HG02610 (cell line): ENCODE results near the gene LRRC1.

Experiments
- ATAC-seq: cut with Tn5 transposase; IDR thresholded peaks from one replicate; pipeline ENCODE4 v1.9.1; 2021; ENCODE audit warnings: mild to moderate bottlenecking, moderate library complexity; ENCODE audit not compliant: unreplicated experiment

LRRC1 gene

DNA sequence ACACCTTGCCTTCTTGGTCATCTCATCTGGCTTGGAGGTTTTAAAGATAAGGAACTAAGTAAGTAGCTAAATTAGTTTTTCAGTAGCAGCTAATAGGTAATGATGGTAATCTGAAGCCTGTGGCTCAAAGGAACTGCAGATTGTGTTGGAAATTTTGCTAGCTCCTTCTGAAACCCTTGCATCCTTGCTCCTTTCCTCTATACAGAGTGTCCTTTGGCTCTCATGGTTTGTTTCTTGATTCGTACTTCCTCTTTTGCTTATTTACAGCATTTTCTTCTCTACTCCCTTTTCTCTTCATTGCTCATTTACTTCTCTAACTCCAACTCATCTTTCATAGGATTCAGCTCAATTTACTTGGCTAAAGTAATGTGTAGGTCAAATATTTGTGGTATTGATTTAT lies 19.0 kb downstream of the LRRC1 start:
- ATAC-seq = no peak

DNA sequence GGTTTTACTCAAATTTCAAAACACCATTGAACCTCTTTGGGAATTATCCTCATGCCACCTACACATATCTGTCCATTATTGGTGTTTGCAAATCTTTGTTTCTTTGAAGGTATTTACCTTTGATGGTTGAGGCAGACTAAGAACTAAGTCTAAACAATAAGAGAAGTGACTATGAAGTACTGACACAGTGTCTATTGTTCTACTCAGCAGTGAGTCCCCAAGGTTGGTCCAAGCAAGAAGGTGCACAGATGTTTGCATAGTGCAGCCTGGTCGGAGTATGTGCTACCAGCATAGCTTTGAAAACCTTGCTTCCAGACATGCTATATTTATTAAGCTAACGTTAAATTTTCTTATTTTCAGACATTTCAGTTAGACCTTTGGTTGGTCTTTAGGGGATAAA lies 19.5 kb downstream of the LRRC1 start:
- ATAC-seq = no peak

DNA sequence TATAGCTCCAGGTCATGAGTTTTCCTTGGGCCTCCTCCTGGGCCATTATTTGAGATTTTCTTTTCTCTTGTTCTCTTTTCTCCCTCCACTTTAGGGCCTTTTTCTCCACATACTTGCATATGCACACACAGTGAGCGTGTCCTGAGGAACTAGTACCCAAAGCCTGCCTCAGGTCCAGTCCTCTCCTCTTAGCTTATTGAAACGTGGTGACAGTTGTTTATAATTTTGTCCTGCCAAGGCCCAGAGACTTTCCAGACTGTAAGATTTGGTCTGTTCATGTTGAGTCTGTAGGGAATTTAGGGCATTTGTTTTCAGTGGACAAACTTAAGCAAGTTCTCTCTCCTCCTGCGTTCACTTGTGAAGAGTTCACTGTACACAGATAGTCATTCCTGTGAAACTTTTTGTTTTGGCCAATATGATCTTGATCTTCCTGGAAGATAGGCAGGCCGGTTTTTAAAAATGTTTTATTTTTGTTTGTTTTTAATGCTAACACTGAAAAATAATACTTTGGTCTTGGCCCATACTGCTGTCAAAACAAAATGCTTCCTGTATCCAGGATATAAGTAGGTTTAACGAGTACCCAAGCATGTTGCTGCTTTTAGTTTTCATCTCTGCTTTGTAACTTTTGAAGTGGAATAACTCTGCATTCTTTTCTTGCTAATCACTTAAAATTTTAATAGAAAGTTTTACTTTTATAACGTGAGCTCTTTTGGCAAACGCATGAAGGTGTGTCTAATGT lies 20.7 kb downstream of the LRRC1 start:
- ATAC-seq = no peak

DNA sequence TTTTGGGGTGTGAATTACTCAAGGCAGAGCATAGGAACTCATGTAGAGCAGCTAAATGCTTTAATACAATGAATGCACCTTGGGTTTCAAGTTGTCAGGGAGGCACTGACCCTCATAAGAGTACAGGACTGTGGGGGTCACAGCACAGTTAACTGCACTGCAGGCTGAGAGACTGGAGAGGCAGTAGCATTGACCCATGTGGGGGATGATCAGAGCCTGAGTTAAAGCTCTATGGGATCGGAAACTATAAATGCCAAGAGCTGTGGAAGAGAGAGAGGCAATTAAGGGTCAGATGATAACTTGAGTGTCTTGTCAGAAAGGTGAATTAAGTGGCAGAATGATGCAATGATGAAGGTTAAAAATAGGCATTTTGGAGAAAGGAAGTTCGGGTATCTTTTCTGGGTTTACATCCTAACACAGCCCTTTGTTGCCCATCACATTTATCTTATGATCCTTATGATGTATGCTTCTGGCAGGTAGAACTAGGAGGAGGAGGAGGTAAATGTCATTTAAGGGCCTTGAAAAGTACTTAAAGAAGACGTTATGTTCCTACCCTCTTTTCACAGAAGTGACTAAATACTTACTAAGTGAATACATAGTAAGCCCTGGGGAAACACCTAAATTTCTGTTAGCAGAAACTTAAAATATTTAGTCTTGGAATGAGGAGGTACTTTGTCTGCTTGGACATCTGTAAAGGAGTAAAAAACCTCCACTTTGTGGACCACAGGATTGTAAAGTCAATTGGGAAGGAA lies 24.2 kb downstream of the LRRC1 start:
- ATAC-seq = no peak

DNA sequence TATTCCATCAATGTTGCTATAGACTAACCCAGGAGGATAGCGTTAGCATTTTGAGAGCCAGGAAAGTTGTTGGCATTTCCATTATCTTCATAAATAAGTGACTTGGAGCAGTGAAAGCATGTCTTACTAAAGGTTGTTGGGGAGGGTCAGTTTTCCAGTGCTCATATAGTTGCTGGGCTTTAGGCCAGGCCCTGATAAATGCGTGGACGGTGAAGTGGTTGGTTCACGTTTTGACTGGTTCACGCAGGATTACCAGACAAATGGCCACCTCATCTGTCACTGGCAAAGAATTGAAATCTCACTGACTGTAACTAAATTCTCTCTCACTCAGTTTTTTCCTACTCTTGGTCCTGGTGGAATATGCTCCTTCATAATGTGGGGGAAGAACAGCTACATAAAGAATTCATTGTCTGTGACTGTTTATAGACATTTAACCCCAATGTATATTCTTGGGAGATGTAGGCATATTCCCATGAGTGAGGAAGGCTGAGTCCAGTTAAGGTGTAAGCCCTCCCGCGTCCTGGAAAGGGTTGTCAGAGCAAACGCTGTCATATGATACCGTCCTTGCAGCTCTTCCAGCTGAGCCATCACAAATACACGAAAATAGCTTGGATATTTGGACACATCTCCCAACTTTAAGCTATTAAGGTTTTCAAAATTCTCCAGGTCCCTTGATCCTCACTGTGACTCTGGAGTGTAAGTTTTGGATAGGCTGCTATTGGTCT lies 27.8 kb downstream of the LRRC1 start:
- ATAC-seq = no peak

DNA sequence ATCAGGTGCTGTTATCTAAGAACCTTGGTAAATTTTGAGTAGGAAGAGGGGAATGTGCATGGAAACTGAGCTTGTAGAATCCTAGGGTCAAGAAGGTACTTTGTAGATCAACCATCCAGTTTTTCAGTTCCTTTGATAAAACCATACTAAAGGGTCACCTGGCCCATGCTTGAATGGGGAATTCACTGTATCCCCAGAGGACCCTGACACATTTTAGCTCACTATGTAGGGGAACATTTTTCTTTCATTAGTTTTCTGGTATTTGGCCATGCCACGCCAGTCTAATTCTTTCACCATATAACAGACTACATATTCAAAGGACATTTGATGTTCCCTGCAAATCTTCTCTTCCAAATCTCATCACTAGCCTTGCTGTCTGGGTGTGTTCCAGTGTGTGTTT lies 29.9 kb downstream of the LRRC1 start:
- ATAC-seq = no peak

DNA sequence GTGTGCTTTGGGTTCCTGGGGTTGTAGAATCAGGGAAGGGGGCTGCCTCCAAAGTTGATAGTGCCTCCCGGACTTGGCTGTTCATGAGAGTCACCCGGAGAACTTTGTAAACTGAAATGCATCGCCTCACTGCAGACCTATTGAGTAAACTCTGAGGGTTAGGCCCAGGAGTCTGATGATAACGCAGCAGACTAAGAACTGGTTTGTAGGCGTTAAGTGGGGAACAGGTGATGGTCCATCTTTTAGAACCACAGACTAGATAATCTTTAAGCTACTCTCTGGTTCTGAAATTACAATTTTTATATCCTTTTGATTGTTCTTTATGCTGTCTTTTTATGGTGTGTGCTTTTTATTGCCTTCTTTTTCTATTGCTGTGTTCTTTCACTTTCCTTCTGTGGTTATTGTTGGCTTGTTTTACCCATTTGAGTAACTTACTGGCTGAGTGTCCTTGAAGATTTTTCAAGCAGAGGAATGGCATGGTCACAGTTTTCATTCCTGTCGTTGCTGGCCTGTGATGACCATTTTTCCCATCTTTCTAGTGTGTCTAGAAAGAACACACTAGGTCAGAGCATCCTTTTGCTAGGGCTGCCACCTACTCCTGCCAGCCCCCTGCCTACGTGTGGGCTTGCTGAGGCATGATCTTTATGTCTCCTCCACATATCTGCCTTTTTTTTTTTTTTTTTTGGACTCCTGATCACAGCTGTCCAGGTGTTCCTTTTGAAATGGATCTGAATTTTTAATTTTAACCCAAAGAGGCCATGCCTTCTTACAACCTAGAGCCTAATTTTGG lies 30.9 kb downstream of the LRRC1 start:
- no peak for ATAC-seq

DNA sequence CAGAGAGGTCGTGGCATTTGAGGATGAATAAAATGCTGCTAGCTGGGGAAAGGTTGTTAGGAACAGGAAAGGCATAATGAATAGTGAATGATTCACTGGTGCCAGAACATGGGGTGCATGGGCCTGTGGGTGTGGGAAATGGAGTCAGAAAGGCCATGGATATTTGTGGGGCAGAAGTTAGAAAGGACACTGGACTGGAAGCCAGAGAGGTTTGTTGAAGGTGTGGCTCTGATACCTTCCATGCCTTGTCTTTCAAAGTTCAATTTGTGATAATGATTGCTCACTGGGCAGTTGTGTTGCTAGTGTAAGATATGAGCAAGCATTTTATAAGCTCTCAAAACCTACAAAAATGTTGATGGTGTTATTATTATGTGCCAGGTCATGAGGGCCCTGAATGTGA lies 32.7 kb downstream of the LRRC1 start:
- ATAC-seq = no peak

DNA sequence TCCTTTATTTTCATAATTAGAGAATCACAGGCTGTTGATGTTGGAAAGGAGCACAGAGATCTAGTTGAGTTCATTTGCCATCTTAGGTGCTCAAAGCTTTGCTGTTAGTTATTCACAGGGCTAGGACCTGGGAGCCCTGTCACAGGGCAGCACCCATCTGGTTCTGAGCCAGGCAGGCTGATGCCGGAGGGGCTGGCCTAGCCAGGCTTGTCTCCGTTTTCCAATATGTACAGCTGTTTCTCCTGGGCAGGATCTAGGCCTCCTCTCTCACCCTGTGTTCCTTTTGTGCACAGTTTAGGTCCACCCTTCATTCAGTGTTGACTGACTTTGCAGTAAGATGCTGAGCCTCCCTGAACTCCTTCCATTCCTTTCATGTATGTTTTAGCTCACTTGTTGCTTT lies 33.4 kb downstream of the LRRC1 start:
- ATAC-seq = no peak

DNA sequence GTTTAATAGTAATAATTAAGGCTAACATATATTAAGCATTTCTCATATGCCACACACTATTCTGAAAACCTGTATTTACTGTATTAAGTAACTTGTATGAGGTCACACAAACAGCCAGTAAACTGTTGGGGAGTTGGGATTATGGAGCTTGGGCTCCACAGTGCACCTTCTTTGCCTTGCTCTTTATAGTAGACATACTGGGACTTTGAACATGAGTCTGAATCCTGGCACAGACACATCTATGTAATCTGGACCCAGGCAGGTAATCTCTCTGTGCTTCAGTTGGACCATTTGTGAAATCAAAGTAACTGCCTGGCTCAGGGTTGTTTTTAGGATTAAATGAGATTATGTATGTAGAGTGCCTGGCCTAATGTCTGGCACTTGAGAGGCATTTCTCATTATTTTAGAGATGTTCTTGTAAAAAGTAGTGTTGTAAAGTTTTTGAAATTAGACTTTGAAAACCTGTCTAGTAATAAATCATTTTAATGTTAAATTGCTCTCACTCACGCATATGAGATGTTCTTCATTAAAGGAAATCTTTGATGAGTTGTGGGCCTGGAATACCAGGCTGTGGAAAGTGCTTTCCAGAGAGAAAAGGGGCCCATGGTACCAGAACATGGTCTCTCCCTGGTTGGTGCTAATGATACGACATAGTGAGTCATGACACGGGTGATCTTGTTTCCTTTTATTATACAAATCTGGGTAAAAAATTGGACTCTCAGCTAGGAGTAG lies 34.3 kb downstream of the LRRC1 start:
- ATAC-seq = no peak

DNA sequence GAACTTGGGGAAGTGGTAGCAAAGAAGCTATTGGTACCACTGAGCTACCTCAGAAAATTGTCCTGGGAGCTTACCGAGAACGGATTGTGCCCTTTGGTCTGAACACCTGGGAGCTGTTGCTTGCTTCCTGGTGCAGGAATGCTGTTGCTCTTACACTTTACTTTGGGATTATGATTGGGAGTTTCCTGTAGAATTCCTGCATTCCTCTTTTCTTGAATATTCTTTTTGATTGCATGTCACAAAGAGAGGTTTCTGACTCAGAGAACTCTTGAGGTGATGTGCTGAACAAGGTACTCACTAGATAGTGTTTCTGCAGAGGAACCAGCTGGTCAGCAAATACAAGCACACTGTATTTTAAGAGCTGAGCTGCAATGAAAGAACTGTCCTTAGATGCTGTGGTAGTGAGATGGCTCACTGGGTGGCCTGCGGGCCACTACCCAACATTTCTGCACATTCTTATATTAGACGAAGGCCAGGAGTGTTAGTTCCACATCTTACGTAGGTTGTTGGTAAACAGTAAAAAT lies 35.0 kb downstream of the LRRC1 start:
- no peak for ATAC-seq

DNA sequence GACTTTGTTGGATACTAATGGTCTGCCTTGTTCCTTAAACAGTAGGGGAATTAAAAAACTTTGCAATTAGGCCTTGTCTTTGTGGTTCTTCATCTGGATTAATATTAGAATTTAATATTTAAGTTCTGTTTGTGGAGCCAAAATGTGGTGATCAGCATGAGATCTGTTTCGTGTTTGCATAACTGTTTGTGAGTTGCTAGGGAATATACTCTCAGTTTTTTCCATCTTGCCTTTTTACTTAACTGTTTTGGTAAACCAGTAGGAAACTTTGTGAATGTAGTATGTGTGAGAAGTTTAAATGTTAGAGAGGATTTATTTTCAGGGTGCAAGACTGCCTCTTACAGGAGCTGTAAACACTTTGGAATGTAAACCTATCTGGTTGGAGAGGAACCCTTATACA lies 35.6 kb downstream of the LRRC1 start:
- no peak for ATAC-seq

DNA sequence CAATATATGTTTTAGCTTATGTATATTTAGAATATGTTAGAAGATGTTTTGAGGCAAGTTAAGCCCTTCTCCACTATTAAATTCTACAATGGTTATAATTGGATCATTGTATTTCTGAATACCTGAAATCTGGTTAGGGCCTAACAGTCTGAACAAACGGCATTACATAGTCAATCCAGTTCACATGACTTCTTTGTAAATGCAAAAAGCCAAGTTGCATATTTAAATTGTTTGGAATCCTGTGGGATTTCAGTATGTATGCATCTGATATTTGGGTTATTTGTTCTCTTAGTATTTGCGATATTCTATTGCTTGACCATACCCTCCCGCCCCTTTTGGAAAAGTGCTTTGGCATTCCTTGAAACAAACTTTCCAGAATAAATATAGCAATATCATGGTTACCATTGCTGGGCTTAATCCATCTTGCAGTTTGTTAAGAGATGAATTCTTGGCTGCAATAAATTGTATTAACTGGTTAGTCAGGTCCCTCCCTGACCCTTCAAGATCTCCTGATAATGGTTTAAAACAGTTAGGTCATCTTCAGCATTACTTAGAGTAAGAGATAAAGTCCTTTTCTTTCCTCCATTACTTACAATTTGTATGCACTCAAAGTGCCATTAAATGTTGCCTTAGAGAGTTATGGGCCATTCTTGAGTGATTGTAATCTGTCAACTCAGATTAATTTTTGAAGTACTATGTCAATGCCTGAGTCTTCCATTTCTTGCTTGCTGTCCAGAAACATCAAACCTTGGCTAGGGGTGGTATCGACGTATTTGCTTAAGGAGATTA lies 36.5 kb downstream of the LRRC1 start:
- ATAC-seq = no peak

DNA sequence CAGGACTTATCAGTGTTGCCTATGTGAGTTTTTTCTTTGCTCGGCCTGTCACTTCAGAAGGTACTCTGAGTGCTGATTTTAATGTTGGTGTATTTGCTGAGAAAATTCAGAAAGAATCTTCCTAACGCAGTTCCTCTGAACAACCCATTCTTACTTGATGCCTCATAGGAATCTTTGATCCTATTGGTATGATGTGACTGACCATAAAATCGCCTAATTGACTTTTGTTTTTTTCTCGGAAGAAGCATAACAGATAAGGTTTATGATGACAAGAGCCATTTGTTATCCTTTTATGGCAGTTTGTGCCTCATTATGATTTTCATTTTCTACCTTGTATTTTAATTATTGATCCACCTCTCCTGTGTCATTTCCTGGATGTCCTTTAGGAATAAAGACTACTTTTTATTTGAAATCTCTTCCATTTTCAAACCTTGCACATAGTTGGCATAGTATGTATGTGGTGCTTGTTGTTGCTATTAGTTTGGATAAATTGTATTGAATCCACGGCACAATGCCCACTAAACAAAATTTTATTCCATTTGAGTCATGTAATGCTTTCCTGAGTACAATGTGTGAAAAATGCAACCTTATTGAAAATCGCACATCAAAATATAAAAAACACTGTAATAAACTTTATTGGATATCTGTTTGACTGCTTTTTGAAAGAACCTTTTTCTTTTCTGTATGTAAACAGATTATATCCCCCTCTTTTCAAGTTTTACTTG lies 37.3 kb downstream of the LRRC1 start:
- ATAC-seq = no peak

DNA sequence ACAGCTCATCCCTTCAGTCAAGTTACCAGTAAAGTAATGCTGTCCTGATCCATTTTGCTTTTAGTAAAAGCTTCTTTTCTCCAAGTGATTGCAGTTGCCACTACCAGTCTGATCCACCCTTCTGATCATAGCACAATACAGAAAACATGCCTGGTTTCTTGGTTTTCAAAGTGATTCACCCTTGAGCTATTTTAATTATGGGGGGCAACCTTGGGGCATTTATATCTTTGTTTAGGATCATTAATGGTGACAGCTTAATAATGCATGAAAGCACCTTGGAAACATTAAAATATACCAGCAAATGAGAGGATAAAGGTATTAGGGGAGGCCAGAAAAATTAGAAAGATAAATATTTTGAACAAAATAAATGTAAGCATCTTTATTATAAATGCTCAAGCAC lies 38.4 kb downstream of the LRRC1 start:
- no peak for ATAC-seq

DNA sequence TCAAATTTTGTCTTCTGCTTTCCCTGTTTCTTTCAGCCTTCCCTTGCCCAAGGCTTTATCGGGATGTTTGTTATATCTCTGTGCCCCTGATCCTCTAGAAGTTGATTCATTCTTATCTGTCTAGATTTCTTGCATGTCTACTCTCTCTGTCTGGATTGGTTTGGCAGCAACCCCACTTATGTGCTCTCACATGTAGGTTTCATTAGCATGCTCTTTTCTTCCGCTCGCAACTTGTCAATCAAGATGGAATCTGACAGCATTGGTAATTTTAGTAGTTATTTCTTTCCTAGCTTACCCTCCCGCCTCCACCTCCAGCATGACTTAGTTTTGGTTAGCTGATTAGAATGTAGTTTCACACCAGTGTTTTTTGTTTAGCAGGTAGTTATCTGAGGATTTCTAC lies 39.3 kb downstream of the LRRC1 start:
- no peak for ATAC-seq

DNA sequence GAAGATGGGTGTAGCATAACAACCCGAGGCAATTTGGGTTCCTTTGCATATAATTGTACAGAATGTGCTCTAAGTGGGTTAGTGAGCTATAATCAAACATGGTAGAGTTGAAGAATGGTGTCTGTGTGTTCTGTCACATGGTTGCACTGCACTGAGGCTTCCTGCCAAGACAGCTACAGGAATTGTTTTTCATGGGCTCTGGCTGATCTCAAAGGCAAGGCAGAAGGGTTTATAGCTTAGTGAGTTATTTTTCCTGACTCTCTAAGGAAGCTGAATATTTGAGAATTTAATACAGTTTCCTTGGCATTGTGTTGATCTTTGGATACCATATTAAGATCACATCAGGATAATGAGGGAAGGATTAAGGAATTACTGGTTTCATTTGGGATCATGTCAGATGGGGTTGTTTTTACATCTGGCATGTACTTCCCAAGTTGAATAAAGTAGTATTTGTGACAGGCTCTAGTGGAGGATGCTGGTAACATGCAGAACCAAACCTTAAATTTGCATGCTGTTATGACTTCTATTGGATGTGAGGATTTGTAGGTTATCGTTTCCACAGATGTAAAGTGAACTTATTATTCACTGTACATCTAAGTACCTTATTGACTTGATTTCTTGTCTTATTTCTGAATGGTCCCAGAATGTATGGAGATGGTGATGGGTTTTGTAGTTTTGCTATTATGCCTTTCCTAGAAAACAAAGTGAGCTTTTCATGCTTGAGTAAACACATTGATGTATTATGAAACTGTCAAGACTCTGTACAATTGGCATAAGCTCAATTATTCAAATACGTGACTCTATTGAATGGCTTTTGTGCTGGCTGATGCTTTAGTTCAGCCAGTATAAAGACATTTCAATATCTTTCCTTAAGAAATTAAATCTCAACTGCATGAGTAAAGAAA lies 43.3 kb downstream of the LRRC1 start:
- no peak for ATAC-seq

DNA sequence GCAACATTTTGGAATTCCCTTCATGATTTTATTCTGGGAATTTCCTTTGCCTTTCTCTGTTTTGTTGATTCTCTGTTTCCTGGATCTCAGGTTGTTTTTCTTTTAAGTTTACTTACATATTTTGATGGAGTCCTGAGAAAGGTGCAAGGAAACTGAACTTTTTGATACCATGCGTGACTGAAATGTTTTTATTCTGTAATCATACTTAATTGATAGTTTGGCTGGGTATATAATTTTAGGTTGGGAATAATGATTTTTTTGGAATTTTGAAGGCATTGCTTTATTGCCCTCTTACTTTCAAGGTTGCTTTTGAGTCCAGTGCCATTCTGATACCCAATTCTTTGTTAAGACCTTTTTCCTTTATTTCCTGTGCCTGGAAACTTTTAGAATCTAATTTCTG lies 45.2 kb downstream of the LRRC1 start:
- ATAC-seq = no peak
